C4-2B (cell line): ENCODE results near the gene MAST4.
"Not testable (repeated sequence)": the region's sequence is repeated elsewhere in the genome, so short reads cannot be mapped to it uniquely, and the experiment has no call there.

Experiments
- H3K27ac ChIP-seq: fragments of 450-650 bp; 2 replicates; pipeline ENCODE4 v1.5.1; 2017
- CTCF ChIP-seq: fragments of 450-650 bp; conservative IDR thresholded peaks from 2 replicates; pipeline ENCODE4 v1.5.1; 2017; ENCODE audit warnings: mild to moderate bottlenecking
- ZFX ChIP-seq: fragments of 450-650 bp; IDR thresholded peaks from 2 replicates; pipeline ENCODE4 v1.6.1; 2017

MAST4 gene

DNA sequence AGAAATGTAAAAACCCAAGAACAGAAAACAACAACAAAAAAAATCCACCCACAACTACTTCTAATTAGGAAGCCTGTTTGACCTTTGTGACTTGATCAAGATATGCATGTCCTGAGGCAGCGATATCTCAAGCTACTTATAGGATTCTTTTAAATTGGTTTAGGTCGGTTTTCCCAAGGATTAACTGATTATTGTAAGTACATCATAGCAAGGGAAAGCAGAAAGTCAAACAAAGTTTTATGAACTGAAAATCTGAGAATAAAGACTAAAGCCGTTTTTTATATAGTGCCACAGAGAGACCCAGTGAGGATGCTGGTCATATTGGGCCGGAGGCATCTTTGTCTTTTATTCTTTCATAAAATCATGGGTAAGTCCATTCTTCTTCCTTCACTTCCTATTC is 528.4 kb downstream of the MAST4 start:
- TF ChIP-seq ZFX = no peak
- TF ChIP-seq CTCF = no peak
- no peak overlapping the region for H3K27ac ChIP-seq

DNA sequence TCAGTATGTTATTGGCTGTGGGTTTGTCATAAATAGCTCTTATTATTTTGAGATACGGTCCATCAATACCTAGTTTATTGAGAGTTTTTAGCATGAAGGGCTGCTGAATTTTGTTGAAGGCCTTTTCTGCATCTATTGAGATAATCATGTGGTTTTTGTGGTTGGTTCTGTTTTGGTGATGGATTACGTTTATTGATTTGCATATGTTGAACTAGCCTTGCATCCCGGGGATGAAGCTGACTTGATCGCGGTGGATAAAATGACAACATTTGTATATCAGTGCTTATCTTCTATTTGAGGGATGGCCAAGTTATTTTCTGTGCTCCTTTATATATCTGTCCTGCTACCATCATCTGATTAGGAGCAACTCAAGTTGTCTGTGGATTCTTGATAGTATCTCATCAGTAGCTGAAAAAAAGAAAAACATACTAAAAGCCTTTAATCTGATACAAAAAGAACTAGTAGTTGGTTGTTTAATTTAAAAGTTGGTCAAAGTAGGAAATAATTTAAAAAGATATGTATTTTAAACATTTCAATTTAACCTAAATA is 531.2 kb downstream of the MAST4 start:
- not testable (repeated sequence) for H3K27ac ChIP-seq

- no peak overlapping the region for H3K27ac ChIP-seq
- TF ChIP-seq CTCF (no peak), ZFX (no peak)
Observed at GRCh38 chr5:67129768-67130167, 533.6 kb downstream of the MAST4 start.

DNA sequence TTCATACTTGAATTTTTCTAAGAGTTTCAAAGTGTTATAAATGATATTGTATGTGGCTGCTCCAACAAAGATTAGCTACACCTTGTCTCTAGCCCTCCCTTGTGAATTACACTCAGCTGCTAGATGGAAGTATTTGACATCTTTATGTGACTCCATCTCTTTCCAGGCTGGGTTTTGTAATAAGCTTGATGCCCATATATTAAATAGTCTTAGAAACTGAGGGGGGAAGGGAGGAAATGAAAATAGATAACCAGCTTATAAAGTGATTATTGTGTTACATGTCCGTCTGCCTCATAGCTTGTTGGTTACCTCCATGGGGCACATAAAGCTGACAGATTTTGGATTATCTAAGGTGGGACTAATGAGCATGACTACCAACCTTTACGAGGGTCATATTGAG is 537.0 kb downstream of the MAST4 start:
- no peak for TF ChIP-seq CTCF
- no peak for TF ChIP-seq ZFX
- no peak overlapping the region for H3K27ac ChIP-seq

GRCh38 chr5:67133776-67134175 is 537.6 kb downstream of the MAST4 start:
- TF ChIP-seq ZFX (no peak), CTCF (no peak)
- no peak overlapping the region for H3K27ac ChIP-seq

- TF ChIP-seq ZFX (no peak), CTCF (no peak)
- no peak overlapping the region for H3K27ac ChIP-seq
Observed at GRCh38 chr5:67135381-67135984, 539.3 kb downstream of the MAST4 start.

GRCh38 chr5:67139030-67139429 is 542.8 kb downstream of the MAST4 start:
- TF ChIP-seq ZFX (no peak), CTCF (no peak)
- no peak overlapping the region for H3K27ac ChIP-seq

DNA sequence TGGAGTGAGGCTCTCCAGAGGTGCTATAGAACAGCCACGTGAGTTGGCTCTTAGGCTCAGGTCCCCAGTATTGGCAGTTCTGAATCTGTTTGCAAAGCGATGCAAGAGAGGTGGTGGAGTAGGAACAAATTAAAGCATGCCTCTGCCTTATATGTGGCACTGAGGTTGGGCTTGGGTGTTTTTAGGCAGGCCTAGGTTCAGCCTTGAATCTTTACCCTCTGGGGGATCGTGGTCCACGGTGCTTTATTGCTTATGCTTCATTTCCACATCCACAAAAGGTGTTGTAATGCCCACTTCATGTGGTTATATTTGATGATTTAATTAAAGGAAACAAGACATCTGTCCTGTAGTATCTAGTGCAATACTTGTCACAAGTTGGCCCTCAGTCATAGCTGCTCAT is 544.2 kb downstream of the MAST4 start:
- no peak overlapping the region for H3K27ac ChIP-seq
- TF ChIP-seq CTCF = no peak
- no peak for TF ChIP-seq ZFX
